DMS 273 treated with DMSO at 0.1 percent for 48 hours (cell line): Measurements from ENCODE around the gene DHX15.
"Not testable (repeated sequence)": the region's sequence is repeated elsewhere in the genome, so short reads cannot be mapped to it uniquely, and the experiment has no call there.

Experiments
- DNase-seq: peaks from one replicate; lab custom pipeline; 2025; lab: John Stamatoyannopoulos, UW

The DHX15 gene

GRCh38 chr4:24544208-24544988, 40.0 kb downstream of the DHX15 start:
- no peak for DNase-seq

- no peak for DNase-seq
Measured at GRCh38 chr4:24537025-24537424, 47.3 kb downstream of the DHX15 start.

GRCh38 chr4:24535399-24535798, 49.0 kb downstream of the DHX15 start:
- DNase-seq, result no peak

- no peak for DNase-seq
Measured at GRCh38 chr4:24533364-24533763, 51.0 kb downstream of the DHX15 start.

GRCh38 chr4:24529555-24529954, 54.8 kb downstream of the DHX15 start:
- no peak for DNase-seq

GRCh38 chr4:24527371-24527770, 57.0 kb downstream of the DHX15 start:
- no peak for DNase-seq

GRCh38 chr4:24521544-24521943, 62.8 kb downstream of the DHX15 start:
- DNase-seq, result no peak

- DNase-seq, result no peak
Measured at GRCh38 chr4:24519649-24520048, 64.7 kb downstream of the DHX15 start.

GRCh38 chr4:24517676-24518075, 66.7 kb downstream of the DHX15 start:
- DNase-seq, result no peak

- no peak for DNase-seq
Measured at GRCh38 chr4:24516926-24517325, 67.4 kb downstream of the DHX15 start.

GRCh38 chr4:24515698-24516097, 68.7 kb downstream of the DHX15 start:
- DNase-seq, result no peak

- no peak for DNase-seq
Measured at GRCh38 chr4:24514808-24515207, 69.5 kb downstream of the DHX15 start.

GRCh38 chr4:24513718-24514117, 70.6 kb downstream of the DHX15 start:
- DNase-seq, result no peak

- DNase-seq, result no peak
Measured at GRCh38 chr4:24511371-24512063, 72.8 kb downstream of the DHX15 start.

- no peak for DNase-seq
Measured at GRCh38 chr4:24510091-24510490, 74.3 kb downstream of the DHX15 start.

GRCh38 chr4:24508541-24508940, 75.8 kb downstream of the DHX15 start:
- DNase-seq, result no peak

- no peak for DNase-seq
Measured at GRCh38 chr4:24507439-24507838, 76.9 kb downstream of the DHX15 start.

GRCh38 chr4:24503090-24503489, 81.3 kb downstream of the DHX15 start:
- not testable (repeated sequence) for DNase-seq

- DNase-seq, result no peak
Measured at GRCh38 chr4:24497221-24497620, 87.1 kb downstream of the DHX15 start.

GRCh38 chr4:24496597-24496996, 87.8 kb downstream of the DHX15 start:
- DNase-seq, result no peak

- DNase-seq, result no peak
Measured at GRCh38 chr4:24495388-24495787, 89.0 kb downstream of the DHX15 start.

- DNase-seq, result no peak
Measured at GRCh38 chr4:24489870-24490269, 94.5 kb downstream of the DHX15 start.

- no peak for DNase-seq
Measured at GRCh38 chr4:24488399-24489164, 95.8 kb downstream of the DHX15 start.
